HFF-Myc (cell line): ENCODE data around the gene ACTRT2.

Source experiments
- DNase-seq: peaks from one replicate; pipeline ENCODE4 v3.0.0-alpha.2; 2011; ENCODE audit warnings: low read depth; ENCODE audit errors: extremely low read depth
- H3K4me3 ChIP-seq: replicated peaks from 2 replicates; pipeline ENCODE4 v1.5.1; 2011; ENCODE audit warnings: low read depth, mild to moderate bottlenecking, control low read depth, low read length
- CTCF ChIP-seq: IDR thresholded peaks from 2 replicates; pipeline ENCODE4 v1.5.1; 2012; ENCODE audit warnings: mild to moderate bottlenecking, low read depth, low read length, control low read depth; ENCODE audit errors: missing control alignments

ACTRT2 gene

GRCh38 chr1:3019516-3020051 is 1.7 kb upstream of the ACTRT2 start:
- no peak for TF ChIP-seq CTCF
- no peak overlapping the region for H3K4me3 ChIP-seq
- DNase-seq: no peak

GRCh38 chr1:3020263-3020909 is 881 bp upstream of the ACTRT2 start:
- no peak for TF ChIP-seq CTCF
- H3K4me3 ChIP-seq: no peak overlapping the region

GRCh38 chr1:3021801-3022401 is 634 bp downstream of the ACTRT2 start:
- no peak for TF ChIP-seq CTCF
- no peak for DNase-seq
- H3K4me3 ChIP-seq: no peak overlapping the region

More at GRCh38 chr1:3020263-3020909, 881 bp upstream of the ACTRT2 start:
- no peak for DNase-seq

- TF ChIP-seq CTCF: no peak
- H3K4me3 ChIP-seq: no peak overlapping the region
- no peak for DNase-seq
These were observed 1.3 kb downstream of the ACTRT2 start for GRCh38 chr1:3022511-3022973.

- TF ChIP-seq CTCF: no peak
- DNase-seq: no peak
- no peak overlapping the region for H3K4me3 ChIP-seq
These were observed 1.7 kb downstream of the ACTRT2 start for GRCh38 chr1:3022976-3023375.

GRCh38 chr1:3024019-3024418 is 2.8 kb downstream of the ACTRT2 start:
- DNase-seq: no peak
- H3K4me3 ChIP-seq: no peak overlapping the region
- no peak for TF ChIP-seq CTCF

GRCh38 chr1:3024588-3024987 is 3.3 kb downstream of the ACTRT2 start:
- TF ChIP-seq CTCF: no peak
- no peak overlapping the region for H3K4me3 ChIP-seq
- no peak for DNase-seq
